NCI-H510A treated with DMSO at 0.1 percent for 48 hours (cell line): ENCODE data around the gene SIDT2.
"Not testable (repeated sequence)": the region's sequence is repeated elsewhere in the genome, so short reads cannot be mapped to it uniquely, and the experiment has no call there.

Source experiments
- DNase-seq: peaks from one replicate; lab custom pipeline; 2025; lab: John Stamatoyannopoulos, UW

SIDT2 gene

DNA sequence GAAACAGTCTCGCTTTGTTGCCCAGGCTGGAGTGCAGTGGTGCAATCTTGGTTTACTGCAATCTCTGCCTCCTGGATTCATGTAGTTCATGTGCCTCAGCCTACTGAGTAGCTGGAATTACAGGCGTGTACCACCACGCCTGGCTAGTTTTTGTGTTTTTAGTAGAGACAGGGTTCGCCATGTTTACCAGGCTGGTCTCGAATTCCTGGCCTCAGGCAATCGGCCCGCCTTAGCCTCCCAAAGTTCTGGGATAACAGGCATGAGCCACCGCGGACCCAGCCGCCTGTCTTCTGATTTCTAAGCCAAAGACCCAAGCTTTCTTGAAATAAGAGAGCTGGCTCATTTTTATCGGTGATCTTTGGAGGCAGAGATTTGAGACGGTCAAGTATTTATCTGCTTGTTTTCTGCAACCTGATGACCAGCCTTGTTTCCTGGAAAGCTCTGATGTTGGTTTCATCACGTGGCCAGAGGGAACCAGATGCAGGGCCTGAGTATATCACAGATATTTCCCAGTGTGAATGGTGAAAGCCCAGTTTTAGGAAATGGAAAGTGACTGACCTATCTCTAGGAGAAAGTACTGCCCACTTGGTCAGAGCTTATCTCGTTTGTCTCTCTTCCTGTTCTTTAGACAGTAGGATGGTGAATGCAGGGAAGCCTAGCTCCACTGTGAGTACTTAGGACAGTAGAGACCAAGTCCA is 5.7 kb upstream of the SIDT2 start:
- DNase-seq = no peak

DNA sequence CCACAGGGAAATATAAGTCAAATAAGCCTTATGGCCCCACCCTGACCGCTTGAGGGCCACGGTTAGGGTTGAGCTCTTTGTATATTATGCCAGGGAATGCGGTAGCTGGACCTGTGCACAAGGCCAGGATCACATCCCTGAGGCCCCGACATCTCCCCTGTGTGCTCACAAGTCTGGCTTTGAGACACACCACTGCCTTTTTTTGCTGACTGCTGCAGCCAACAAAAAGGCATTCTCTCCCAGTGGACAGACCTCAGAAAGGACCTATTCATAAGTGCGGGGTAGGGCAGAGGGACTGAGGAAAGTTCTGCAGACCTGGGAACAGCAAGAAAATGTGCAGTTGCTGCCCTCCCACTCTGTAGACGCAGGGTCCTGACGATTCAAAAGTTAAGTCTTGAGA is 3.4 kb upstream of the SIDT2 start:
- DNase-seq = no peak

DNA sequence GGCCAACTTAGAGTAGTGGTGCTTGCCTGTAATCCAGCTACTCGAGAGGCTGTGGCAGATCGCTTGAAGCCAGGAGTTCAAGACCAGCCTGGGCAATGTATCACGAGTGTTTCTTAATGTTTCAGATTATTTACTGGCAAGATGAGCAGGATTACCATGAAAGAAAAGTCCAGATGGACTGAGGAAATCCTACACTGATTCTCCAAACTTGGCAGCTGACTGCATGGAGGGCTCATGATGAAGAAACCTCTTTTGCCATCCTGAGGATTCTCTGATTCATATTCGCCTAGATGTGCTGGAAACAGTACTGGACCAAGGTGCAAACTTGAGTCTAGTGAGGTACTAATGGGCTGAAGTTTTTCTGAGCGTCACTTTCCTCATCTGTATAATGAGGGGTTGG is 2.8 kb upstream of the SIDT2 start:
- DNase-seq = no peak

DNA sequence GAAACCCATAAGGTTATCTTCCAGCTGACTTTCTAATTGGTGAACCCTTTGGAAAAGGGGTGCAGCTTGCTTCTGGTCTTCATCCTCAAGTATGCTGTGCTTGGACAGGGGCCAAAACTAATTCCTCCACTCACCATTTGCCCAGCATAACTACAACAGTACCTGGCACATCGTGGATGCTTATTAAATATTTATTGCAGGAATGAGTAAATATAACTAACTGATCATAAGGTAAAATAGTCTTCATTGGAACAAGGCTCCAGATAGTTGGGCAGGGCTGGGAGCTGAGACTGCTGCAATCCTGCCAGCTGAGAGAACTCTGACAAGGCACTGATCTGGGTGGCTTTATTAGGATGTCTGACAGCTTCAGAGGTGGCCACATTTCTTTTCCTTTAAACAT is 2.4 kb upstream of the SIDT2 start:
- DNase-seq = no peak

DNA sequence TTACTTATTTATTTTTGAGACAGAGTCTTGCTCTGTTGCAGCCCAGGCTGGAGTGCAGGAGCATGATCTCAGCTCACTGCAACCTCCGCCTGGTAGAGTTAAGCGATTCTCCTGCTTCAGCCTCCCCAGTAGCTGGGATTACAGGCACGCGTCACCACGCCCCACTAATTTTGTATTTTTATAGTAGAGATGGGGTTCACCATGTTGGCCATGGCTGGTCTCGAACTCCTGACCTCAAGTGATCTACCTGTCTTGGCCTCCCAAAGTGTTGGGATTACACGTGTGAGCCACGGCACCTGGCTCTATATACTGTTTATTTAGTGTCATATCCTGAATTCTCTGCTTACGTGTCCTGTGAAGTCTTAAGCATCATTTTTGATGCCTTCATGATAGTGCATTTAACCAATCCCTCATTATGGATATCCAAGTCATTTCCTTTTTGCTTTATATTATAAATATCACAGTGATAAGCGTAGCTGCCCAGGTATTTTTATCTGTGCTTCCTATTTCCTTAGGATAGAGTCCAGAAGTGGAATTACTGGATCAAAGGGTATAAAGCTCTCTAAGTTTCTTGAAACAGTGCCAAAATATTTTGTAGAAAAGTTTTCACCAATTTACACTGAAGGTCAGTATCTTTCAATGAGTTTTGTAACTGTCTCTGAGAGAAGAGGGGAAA is 871 bp upstream of the SIDT2 start:
- DNase-seq = no peak

DNA sequence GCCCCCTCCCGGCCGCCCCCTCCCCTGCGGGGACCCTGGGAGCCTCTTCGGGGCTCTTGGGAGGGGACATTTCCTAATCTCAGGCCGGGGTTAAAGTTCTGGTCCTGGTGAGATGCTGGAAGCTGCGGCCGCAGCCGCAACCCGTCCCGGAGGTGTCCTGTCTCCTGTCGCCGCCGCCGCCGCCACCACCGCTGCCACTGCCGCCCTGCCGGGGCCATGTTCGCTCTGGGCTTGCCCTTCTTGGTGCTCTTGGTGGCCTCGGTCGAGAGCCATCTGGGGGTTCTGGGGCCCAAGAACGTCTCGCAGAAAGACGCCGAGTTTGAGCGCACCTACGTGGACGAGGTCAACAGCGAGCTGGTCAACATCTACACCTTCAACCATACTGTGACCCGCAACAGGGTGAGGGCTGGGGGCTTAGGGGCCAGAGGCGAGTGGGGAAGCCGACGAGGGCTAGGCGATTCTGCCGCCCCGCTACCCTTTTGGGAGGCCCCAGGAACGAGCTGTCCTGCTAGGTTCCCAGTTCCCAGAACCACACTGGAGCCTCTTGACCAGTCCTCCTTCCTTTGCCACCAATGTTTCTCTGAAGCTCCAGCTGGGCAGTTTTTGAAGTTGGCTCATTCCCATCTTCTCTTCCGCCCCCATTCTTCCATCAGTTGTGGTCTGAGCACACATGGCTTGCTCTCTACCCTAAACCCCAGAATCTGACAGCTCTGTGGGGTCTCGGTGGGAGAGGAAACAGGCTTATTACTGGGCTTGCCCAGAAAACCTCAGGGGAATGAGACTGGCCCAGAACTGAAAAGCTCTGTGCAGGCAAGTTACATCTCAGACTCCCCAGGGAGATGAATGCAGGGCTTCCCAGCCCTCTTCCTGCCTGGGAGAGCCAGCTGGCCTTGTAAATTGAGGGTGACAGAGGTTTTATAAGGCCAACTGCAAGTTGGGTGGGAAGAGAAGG is 781 bp downstream of the SIDT2 start:
- no peak for DNase-seq

DNA sequence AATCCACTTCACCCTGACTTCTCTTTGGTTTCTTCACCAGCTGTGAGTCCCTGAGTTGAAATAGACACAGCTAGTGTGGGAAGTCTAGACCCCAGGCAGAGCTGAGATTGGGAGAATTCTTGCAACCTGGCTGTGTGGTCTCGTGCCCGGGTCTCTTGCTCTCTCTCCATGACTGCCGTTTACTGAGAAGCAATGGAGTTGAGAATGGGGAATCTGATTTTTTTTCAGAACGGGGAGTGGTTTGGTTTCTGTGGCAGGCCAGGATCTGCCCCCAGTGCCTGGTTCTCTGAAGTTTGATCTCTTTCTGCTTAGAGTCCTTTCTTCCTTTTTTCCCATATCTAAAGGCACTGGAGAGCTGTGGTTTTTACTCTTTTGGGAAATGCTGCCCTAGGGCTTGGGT is 1.5 kb downstream of the SIDT2 start:
- DNase-seq = no peak

DNA sequence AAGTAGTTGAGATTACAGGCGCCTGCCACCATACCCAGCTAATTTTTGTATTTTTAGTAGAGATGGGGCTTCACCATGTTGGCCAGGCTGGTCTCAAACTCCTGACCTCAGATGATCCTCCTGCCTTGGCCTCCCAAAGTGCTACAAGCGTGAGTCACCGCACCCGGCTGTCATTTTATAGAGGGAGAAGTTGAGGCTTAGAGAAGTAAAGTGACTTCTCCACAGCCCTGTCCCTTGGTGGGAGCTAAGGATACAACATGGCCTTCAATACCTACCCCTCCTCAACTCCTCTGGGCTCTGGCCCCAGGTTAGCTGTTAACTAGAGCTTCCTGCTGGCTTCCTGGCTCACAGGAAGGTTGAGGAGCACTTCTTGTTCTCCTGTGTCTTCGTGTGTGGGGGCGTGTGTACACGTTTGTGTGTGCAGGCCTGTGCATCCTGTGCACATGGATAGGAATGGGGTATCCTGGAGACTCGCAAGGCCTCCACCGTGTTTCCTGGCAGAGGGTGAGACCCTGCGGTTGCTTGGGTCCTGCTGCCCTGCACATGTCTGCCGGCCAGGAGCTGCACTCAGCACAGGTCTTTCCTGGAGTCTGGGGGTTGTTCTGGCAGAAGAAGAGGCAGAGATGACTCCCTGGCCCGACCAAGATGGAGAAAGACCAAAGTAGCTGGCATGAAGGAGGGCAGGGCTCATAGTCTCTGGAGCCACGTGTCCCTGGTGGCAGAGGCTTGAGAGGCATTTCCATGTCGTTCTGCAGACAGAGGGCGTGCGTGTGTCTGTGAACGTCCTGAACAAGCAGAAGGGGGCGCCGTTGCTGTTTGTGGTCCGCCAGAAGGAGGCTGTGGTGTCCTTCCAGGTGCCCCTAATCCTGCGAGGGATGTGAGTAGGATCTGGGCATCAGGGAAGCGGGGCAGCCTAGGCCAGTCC is 2.4 kb downstream of the SIDT2 start:
- DNase-seq = peak; percentile 25

DNA sequence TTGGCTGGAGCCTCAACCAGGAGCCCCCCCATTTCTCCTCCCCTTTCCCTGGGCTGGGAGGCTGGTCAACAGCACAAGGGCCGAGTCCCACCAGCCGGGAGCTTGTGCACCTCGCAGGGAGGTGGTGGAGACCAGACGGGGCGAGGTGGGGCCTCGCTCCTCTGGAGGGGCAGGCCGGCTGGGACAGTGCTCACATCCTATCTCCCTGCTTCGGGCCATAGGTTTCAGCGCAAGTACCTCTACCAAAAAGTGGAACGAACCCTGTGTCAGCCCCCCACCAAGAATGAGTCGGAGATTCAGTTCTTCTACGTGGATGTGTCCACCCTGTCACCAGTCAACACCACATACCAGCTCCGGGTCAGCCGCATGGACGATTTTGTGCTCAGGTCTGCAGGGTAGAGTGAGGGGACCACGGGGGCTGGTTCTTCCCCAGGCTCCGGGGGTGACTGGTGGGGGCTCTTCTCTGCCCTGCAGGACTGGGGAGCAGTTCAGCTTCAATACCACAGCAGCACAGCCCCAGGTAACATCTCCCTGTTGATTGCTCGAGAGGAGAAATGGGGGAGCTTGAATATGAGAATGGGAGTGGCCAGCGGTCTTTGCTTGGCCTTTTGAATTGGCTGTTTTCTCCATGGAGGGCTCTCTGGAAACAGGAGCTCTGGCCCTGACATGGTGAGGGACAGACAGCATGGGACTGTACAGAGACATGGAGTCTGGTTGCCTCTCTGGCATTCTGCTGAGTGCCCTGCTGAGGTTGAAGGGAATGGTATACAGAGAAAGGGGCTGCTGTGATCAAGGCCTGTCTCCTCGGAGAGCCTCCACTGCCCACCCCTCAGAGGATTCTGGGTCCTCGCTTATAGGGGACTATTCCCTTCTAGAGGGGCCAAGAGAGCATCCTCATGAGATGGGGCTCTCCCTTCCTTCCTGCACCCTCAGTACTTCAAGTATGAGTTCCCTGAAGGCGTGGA is 3.3 kb downstream of the SIDT2 start:
- DNase-seq = no peak

DNA sequence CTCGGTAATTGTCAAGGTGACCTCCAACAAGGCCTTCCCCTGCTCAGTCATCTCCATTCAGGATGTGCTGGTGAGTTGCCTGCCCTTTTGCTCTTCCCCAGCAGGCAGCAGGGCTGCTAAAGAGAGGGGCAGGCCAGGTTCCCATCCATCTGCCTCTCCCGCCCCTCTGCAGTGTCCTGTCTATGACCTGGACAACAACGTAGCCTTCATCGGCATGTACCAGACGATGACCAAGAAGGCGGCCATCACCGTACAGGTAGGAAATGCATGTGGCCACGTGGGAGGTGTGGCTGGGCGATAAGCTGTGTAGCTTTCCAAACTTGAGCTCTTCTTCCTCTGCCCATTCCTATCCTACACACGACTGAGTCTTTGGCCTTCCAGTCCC is 4.0 kb downstream of the SIDT2 start:
- no peak for DNase-seq

DNA sequence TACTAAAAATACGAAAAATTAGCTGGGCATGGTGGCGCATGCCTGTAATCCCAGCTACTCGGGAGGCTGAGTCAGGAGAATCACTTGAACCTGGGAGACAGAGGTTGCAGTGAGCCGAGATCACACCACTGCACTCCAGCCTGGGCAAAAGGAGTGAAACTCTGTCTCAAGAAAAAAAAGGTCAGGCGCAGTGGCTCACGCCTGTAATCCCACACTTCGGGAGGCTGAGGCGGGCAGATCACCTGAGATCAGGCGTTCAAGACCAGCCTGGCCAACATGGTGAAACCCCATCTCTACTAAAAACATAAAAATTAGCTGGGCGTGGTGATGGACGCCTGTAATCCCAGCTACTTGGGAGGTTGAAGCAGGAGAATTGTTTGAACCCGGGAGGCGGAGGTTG is 4.6 kb downstream of the SIDT2 start:
- not testable (repeated sequence) for DNase-seq

DNA sequence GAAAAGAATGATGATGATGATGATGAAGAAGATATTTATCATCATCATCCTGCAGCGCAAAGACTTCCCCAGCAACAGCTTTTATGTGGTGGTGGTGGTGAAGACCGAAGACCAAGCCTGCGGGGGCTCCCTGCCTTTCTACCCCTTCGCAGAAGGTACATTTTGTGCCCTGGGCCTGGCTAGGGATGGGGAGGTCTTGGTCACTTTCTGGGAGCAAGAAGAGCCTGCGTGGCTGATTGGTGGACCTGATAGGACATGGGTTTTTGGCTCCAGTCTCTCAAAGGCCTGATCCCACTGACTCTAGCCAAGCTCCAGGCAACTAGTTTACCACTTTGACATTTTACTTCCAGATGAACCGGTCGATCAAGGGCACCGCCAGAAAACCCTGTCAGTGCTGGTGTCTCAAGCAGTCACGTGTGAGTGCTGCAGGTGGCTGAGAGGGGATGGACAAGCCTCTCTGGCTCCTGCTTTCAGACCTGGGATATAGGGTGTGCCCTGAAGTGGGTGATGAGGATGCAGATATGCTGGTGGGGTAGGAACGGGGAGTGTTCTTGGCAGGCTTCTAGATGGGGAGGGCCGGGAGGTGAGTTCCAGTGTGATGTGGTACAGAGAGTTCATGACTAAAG is 5.3 kb downstream of the SIDT2 start:
- DNase-seq = peak; percentile 84

DNA sequence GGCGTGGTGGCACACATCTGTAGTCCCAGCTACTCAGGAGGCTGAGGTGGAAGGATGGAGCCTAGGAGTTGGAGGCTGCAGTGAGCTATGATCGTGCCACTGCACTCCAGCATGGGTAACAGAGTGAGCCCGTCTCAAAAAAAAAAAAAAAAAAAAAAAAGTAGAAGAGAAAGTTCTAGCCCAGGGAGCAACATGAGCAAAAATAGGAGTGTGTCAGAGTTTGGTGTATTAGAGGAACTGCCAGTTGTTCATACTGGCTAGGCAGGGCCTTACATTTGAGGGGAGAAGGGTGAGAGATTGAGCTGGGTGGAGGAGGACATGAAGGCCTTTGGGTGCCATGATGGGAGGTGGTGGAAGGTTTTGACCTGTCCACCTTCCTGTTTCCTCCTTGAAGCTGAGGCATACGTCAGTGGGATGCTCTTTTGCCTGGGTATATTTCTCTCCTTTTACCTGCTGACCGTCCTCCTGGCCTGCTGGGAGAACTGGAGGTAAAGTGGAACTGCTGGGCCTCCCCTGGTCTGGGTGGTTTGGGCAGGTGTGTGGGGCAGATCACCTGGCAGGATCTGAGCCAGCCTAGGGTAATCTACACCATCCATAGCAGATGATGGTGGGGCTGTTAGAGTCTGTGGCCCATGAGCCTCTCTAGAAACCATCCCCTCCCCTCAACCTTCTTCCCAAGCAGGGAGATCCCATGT is 7.3 kb downstream of the SIDT2 start:
- no peak for DNase-seq

DNA sequence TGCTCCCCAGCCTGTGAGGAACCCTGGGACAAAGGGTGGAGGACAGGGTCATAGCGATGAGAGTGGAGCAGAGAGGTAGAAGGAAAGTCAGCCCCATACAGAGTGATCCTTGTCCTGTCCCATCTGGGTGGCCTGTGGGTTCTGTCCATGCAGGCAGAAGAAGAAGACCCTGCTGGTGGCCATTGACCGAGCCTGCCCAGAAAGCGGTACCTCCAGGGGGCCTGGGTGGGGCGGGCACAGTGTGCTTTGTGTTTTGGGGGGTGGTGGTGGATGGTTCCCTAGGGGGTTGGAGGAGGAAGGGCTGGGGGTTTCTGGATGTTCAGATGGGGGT is 7.9 kb downstream of the SIDT2 start:
- DNase-seq = no peak

DNA sequence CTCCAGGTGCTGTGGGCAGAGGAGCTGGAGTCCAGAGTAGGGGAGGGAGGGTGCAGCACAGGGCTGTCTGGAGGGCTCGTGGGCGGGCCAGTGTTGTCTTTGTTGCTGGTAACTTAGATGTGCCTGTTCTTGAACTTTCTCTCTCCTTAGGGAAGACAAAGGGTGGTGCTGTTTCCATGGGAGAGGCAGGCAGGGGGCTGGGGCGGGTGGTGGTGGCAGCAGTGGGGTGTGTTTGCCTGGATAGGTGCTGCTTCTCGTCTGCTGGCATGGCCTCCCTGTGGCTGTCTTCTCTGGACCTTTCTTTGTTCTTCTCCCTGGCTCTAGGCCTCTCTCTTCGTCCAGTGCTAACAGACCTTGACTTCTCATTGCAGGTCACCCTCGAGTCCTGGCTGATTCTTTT is 8.5 kb downstream of the SIDT2 start:
- no peak for DNase-seq

DNA sequence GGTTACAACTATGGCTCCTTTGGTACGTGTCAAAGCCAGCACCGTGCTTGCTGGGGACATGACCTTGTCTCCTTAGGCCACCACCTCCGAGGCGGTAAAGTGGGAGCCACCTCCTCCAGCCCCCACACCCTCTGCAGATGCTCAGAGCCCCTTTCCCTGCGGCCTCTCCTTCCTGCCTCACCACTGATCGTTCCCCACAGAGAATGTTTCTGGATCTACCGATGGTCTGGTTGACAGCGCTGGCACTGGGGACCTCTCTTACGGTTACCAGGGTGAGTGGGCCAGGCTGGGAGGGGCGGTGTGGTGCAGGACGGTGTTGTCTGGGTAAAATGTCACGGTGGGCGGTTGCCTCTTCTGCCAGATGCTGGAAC is 8.9 kb downstream of the SIDT2 start:
- DNase-seq = no peak

DNA sequence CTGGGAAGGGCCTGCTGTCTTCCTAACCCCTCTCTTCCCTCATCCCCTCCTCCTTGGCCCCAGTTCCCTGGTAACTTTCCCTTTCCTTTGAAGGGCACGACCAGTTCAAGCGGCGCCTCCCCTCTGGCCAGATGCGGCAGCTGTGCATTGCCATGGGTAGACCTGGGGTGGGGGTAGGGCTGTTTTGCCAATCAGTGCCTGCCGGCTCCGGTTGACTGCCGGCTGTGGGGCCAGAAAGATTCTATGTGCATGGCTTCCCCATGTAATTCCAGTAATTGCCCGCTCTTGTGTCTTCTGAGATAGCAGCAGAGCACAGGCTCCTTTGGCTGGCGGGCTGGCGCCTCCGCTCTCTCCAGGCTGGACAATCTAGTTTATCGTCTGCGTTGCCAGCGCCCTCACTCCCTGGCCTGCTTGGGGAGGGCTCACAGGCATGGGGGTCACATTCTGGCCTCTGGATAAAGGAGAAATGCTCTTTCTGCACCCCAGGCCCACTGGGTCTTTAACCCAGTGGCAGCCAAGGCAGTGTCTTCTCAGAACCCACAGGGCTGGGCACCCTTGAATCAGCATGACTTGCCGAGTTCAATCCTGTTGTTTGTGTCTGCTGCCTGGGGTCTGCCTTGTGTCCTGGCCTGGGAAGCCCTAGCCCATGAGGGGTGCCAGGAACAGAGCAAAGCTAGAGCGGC is 9.4 kb downstream of the SIDT2 start:
- no peak for DNase-seq

DNA sequence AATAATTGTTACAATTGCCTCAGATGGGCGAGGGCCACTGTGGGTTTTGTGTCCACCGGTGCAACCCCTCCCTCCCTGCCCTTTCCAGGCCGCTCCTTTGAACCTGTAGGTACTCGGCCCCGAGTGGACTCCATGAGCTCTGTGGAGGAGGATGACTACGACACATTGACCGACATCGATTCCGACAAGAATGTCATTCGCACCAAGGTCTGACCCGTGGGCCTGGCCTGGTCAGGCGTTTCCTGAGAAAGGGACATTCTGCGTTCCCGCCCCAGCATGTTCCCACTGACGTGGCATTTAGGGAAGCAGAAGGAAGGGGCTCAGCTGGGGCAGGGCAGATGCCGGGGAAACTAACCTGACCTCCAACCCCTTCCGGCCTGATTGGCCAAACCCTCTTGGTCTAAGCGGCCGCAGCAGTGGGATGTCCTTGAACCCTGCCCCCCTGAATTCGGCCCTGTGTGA is 10.1 kb downstream of the SIDT2 start:
- DNase-seq = no peak
